Measurements from ENCODE around the gene POLD2. TPM values are rescaled to one million over a fixed set of nuclear protein-coding genes. Genes with fewer than 3 reads are reported as not detected.

The POLD2 gene
- total and polyA plus RNA-seq, 2 of the 13 experiments (the other 11 are each of a cell fraction or from before 2014, with no cell fraction given), result 87.6 to 95.1 TPM

DNA sequence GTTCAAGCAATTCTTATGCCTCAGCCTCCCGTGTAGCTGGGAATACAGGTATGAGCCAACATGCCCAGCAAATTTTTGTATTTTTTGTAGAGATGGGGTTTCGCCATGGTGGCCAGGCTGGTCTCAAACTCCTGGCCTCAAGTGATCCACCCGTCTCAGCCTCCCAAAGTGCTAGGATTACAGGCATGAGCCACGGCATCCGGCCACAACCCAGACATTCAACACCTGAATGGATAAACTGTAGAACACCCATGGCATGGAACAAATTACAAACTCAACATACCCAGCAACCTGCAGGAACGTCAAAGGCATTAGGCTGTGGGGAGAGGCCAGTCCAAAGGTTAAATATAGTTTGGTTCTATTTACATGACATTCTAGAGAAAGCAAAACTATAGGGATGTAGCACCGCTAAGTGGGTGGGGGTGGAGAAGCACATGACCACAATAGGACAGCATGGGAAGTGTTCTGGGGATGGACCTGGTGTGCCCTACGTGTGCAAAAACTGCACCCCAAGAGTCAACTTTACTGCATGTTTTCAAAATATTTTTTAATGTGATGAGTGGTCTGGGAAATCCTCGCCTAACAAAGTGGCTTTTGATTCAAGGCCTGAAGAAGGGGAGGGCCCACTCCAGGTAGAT, 51.5 kb downstream of the POLD2 start (continued):
- TF ChIP-seq, protein P1, sequence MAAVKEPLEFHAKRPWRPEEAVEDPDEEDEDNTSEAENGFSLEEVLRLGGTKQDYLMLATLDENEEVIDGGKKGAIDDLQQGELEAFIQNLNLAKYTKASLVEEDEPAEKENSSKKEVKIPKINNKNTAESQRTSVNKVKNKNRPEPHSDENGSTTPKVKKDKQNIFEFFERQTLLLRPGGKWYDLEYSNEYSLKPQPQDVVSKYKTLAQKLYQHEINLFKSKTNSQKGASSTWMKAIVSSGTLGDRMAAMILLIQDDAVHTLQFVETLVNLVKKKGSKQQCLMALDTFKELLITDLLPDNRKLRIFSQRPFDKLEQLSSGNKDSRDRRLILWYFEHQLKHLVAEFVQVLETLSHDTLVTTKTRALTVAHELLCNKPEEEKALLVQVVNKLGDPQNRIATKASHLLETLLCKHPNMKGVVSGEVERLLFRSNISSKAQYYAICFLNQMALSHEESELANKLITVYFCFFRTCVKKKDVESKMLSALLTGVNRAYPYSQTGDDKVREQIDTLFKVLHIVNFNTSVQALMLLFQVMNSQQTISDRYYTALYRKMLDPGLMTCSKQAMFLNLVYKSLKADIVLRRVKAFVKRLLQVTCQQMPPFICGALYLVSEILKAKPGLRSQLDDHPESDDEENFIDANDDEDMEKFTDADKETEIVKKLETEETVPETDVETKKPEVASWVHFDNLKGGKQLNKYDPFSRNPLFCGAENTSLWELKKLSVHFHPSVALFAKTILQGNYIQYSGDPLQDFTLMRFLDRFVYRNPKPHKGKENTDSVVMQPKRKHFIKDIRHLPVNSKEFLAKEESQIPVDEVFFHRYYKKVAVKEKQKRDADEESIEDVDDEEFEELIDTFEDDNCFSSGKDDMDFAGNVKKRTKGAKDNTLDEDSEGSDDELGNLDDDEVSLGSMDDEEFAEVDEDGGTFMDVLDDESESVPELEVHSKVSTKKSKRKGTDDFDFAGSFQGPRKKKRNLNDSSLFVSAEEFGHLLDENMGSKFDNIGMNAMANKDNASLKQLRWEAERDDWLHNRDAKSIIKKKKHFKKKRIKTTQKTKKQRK (IDR thresholded peaks at IDR 0.05; ENCODE audit: low read length), result no peak
- no peak for TF ChIP-seq ZFP82 (CRISPR knock-in tag; IDR thresholded peaks at IDR 0.05; ENCODE audit: borderline replicate concordance)
- TF ChIP-seq, protein P2, sequence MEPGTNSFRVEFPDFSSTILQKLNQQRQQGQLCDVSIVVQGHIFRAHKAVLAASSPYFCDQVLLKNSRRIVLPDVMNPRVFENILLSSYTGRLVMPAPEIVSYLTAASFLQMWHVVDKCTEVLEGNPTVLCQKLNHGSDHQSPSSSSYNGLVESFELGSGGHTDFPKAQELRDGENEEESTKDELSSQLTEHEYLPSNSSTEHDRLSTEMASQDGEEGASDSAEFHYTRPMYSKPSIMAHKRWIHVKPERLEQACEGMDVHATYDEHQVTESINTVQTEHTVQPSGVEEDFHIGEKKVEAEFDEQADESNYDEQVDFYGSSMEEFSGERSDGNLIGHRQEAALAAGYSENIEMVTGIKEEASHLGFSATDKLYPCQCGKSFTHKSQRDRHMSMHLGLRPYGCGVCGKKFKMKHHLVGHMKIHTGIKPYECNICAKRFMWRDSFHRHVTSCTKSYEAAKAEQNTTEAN (CRISPR knock-in tag; conservative IDR thresholded peaks at IDR 0.05), result 0 out of 2 replicates have a peak, but pooled peaks have one; percentile 46
- TF ChIP-seq SRF (IDR thresholded peaks at IDR 0.05; ENCODE audit: low read depth, low read length), result no peak
- TF ChIP-seq MED8 (CRISPR knock-in tag; IDR thresholded peaks at IDR 0.05; ENCODE audit: insufficient replicate concordance), result no peak
- no peak for TF ChIP-seq SRSF9 (IDR thresholded peaks at IDR 0.05; ENCODE audit: borderline replicate concordance, insufficient read depth, low read depth, low read length, poor library complexity, severe bottlenecking)
- TF ChIP-seq, protein P3, sequence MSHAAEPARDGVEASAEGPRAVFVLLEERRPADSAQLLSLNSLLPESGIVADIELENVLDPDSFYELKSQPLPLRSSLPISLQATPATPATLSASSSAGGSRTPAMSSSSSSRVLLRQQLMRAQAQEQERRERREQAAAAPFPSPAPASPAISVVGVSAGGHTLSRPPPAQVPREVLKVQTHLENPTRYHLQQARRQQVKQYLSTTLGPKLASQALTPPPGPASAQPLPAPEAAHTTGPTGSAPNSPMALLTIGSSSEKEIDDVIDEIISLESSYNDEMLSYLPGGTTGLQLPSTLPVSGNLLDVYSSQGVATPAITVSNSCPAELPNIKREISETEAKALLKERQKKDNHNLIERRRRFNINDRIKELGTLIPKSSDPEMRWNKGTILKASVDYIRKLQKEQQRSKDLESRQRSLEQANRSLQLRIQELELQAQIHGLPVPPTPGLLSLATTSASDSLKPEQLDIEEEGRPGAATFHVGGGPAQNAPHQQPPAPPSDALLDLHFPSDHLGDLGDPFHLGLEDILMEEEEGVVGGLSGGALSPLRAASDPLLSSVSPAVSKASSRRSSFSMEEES (CRISPR knock-in tag; IDR thresholded peaks at IDR 0.05), result peak; percentile 87
- TF ChIP-seq CBX2 (IDR thresholded peaks at IDR 0.05; ENCODE audit: low read depth, low read length), result no peak
- no peak for TF ChIP-seq CBX2 (CRISPR knock-in tag; IDR thresholded peaks at IDR 0.05; ENCODE audit: low read depth)
- TF ChIP-seq, protein P4, sequence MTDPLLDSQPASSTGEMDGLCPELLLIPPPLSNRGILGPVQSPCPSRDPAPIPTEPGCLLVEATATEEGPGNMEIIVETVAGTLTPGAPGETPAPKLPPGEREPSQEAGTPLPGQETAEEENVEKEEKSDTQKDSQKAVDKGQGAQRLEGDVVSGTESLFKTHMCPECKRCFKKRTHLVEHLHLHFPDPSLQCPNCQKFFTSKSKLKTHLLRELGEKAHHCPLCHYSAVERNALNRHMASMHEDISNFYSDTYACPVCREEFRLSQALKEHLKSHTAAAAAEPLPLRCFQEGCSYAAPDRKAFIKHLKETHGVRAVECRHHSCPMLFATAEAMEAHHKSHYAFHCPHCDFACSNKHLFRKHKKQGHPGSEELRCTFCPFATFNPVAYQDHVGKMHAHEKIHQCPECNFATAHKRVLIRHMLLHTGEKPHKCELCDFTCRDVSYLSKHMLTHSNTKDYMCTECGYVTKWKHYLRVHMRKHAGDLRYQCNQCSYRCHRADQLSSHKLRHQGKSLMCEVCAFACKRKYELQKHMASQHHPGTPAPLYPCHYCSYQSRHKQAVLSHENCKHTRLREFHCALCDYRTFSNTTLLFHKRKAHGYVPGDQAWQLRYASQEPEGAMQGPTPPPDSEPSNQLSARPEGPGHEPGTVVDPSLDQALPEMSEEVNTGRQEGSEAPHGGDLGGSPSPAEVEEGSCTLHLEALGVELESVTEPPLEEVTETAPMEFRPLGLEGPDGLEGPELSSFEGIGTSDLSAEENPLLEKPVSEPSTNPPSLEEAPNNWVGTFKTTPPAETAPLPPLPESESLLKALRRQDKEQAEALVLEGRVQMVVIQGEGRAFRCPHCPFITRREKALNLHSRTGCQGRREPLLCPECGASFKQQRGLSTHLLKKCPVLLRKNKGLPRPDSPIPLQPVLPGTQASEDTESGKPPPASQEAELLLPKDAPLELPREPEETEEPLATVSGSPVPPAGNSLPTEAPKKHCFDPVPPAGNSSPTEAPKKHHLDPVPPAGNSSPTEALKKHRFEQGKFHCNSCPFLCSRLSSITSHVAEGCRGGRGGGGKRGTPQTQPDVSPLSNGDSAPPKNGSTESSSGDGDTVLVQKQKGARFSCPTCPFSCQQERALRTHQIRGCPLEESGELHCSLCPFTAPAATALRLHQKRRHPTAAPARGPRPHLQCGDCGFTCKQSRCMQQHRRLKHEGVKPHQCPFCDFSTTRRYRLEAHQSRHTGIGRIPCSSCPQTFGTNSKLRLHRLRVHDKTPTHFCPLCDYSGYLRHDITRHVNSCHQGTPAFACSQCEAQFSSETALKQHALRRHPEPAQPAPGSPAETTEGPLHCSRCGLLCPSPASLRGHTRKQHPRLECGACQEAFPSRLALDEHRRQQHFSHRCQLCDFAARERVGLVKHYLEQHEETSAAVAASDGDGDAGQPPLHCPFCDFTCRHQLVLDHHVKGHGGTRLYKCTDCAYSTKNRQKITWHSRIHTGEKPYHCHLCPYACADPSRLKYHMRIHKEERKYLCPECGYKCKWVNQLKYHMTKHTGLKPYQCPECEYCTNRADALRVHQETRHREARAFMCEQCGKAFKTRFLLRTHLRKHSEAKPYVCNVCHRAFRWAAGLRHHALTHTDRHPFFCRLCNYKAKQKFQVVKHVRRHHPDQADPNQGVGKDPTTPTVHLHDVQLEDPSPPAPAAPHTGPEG (CRISPR knock-in tag; IDR thresholded peaks at IDR 0.05), result no peak
- no peak for TF ChIP-seq ATM (IDR thresholded peaks at IDR 0.05; ENCODE audit: borderline replicate concordance)
- no peak for TF ChIP-seq HHEX (CRISPR knock-in tag; IDR thresholded peaks at IDR 0.05)
- no peak for TF ChIP-seq JUN (CRISPR knock-in tag; IDR thresholded peaks at IDR 0.05)
- no peak for TF ChIP-seq ZFP37 (CRISPR knock-in tag; IDR thresholded peaks at IDR 0.05; ENCODE audit: borderline replicate concordance)
- no peak for TF ChIP-seq ZNF430 (CRISPR knock-in tag; IDR thresholded peaks at IDR 0.05)
- TF ChIP-seq SOX5 (CRISPR knock-in tag; IDR thresholded peaks at IDR 0.05; ENCODE audit: borderline replicate concordance), result peak; percentile 62; the same call in 1 of the 2 replicates
- TF ChIP-seq ZSCAN29 (CRISPR knock-in tag; conservative IDR thresholded peaks at IDR 0.05), result 0 out of 2 replicates have a peak, but pooled peaks have one; percentile 57
- TF ChIP-seq BCL6 (CRISPR knock-in tag; IDR thresholded peaks at IDR 0.05), result peak; percentile 7; the same call in 1 of the 2 replicates
